Tibial nerve (tissue), 4 donors: ENCODE results near the gene MBL2. TPM values are rescaled to one million over a fixed set of nuclear protein-coding genes. Genes with fewer than 3 reads are reported as not detected.
A peak's percentile ranks its signal among the peaks of the same experiment; 100 is the strongest.

Experiments
- DNase-seq, 2 donors: peaks; one replicate each; pipeline ENCODE4 v3.0.0-alpha.2; 2019; ENCODE audit warnings: low spot score in 2 of 2
- H3K27ac ChIP-seq, 4 donors: fragments of 200-600 bp; sonication (generic) in 3 of 4; one replicate each; pipeline ENCODE4 v1.5.1; 2017 to 2019; ENCODE audit warnings: mild to moderate bottlenecking in 1 of 4
- H3K27me3 ChIP-seq, 2 donors: fragments of 200-600 bp; sonication (generic) in 1 of 2; one replicate each; pipeline versions ENCODE4 v1.5.1 to v1.6.0; 2017 to 2019
- H3K36me3 ChIP-seq, 3 donors: fragments of 200-600 bp; sonication (generic); one replicate each; pipeline ENCODE4 v1.5.1; 2018 to 2019
- H3K4me1 ChIP-seq, 4 donors: fragments of 200-600 bp; sonication (generic) in 3 of 4; one replicate each; pipeline ENCODE4 v1.5.1; 2017 to 2019
- H3K4me3 ChIP-seq, 4 donors: fragments of 200-600 bp; sonication (generic) in 3 of 4; one replicate each; pipeline ENCODE4 v1.5.1; 2017 to 2019; ENCODE audit warnings: mild to moderate bottlenecking in 1 of 4, moderate library complexity in 1 of 4
- H3K9me3 ChIP-seq, 4 donors: fragments of 200-600 bp; sonication (generic) in 3 of 4; one replicate each; pipeline ENCODE4 v1.5.1; 2017 to 2019
- CTCF ChIP-seq, 5 experiments: fragments of 200-600 bp in 3 of 5; fragments of 450-650 bp in 2 of 5; sonication (generic) in 3 of 5; IDR thresholded peaks; one replicate each; pipeline ENCODE4 v1.5.1; 2016 to 2019; ENCODE audit warnings: antibody characterized with exemption in 5 of 5, mild to moderate bottlenecking in 3 of 5, moderate library complexity in 2 of 5
- EP300 ChIP-seq, 2 donors: sonication (generic); formaldehyde crosslinking; IDR thresholded peaks; one replicate each; pipeline ENCODE4 v1.6.1; 2017; ENCODE audit warnings: antibody characterized with exemption in 2 of 2, mild to moderate bottlenecking in 1 of 2
- POLR2A ChIP-seq, 2 donors: fragments of 450-650 bp; IDR thresholded peaks; one replicate each; pipeline ENCODE4 v1.6.1; 2017; ENCODE audit warnings: antibody characterized with exemption in 2 of 2, mild to moderate bottlenecking in 2 of 2, moderate library complexity in 2 of 2
- WGBS, 2 donors: methylation state at CpG; one replicate each; pipeline ENCODE4 v1.1.5; 2018; 5-methylcytosine and 5-hydroxymethylcytosine counted together
- total RNA-seq, 4 donors: library from RNA; depleted of rRNA; stranded (reverse); fragments of >200 nt; gene quantifications; one replicate each; pipeline ENCODE4 v1.1.0, GENCODE V29; 2016

The MBL2 gene
- total RNA-seq, 4 donors from 2014 or later, result 0.21 to 0.22 TPM; not detected in 2

GRCh38 chr10:52774182-52774581 is 1.6 kb upstream of the MBL2 start:
- DNase-seq, result no peak
- 94% methylated on average over 2 of the region's 2 CpGs for WGBS, 2 donors
- H3K27me3 ChIP-seq, result peaks cover 0 to 7% of the 10 kb centered on the region in 2 donors

GRCh38 chr10:52771534-52772445 is 794 bp downstream of the MBL2 start:
- Histone ChIP-seq H3K36me3 (no peaks in the 10 kb centered on the region), H3K4me1 (peaks cover 0 to 5% (median 0%) of the 10 kb centered on the region in 4 donors), H3K4me3 (no peak overlapping the region), H3K27ac (no peak overlapping the region), H3K27me3 (no peaks in the 10 kb centered on the region), H3K9me3 (no peaks in the 10 kb centered on the region)
- DNase-seq, result no peak
- WGBS, 2 donors, result 68 to 74% methylated on average over 8 of the region's 8 CpGs
- TF ChIP-seq POLR2A (IDR thresholded peaks at IDR 0.05) (no peak), CTCF (IDR thresholded peaks at IDR 0.05) (no peak), EP300 (IDR thresholded peaks at IDR 0.05) (no peak)

More at GRCh38 chr10:52774182-52774581, 1.6 kb upstream of the MBL2 start:
- Histone ChIP-seq H3K36me3 (no peaks in the 10 kb centered on the region), H3K27ac (no peak overlapping the region), H3K4me3 (no peak overlapping the region), H3K4me1 (peaks cover 0 to 7% (median 0%) of the 10 kb centered on the region in 4 donors), H3K9me3 (no peaks in the 10 kb centered on the region)
- TF ChIP-seq POLR2A (IDR thresholded peaks at IDR 0.05), result no peak
- no peak for TF ChIP-seq EP300 (IDR thresholded peaks at IDR 0.05)
- TF ChIP-seq CTCF (IDR thresholded peaks at IDR 0.05), result no peak

GRCh38 chr10:52770904-52771303 is 1.7 kb downstream of the MBL2 start:
- H3K27me3 ChIP-seq, result no peaks in the 10 kb centered on the region
- DNase-seq, result no peak
- H3K9me3 ChIP-seq, result no peaks in the 10 kb centered on the region
- H3K36me3 ChIP-seq, result no peaks in the 10 kb centered on the region
- no peak overlapping the region for H3K4me3 ChIP-seq
- 25 to 39% methylated on average over 2 of the region's 2 CpGs for WGBS, 2 donors
- H3K27ac ChIP-seq, result no peak overlapping the region
- TF ChIP-seq CTCF (IDR thresholded peaks at IDR 0.05), result no peak
- TF ChIP-seq POLR2A (IDR thresholded peaks at IDR 0.05), result no peak
- no peak for TF ChIP-seq EP300 (IDR thresholded peaks at IDR 0.05)
- peaks cover 0 to 5% (median 0%) of the 10 kb centered on the region in 4 donors for H3K4me1 ChIP-seq

GRCh38 chr10:52769966-52770365 is 2.6 kb downstream of the MBL2 start:
- Histone ChIP-seq H3K27ac (no peak overlapping the region), H3K27me3 (no peaks in the 10 kb centered on the region), H3K4me1 (peaks cover 0 to 5% (median 0%) of the 10 kb centered on the region in 4 donors), H3K4me3 (no peak overlapping the region), H3K9me3 (no peaks in the 10 kb centered on the region), H3K36me3 (no peaks in the 10 kb centered on the region)
- TF ChIP-seq POLR2A (IDR thresholded peaks at IDR 0.05) (no peak), CTCF (IDR thresholded peaks at IDR 0.05) (no peak), EP300 (IDR thresholded peaks at IDR 0.05) (no peak)
- 91% methylated on average over 2 of the region's 2 CpGs for WGBS, 2 donors
- no peak for DNase-seq

- no peak for DNase-seq
- Histone ChIP-seq H3K4me1 (peaks cover 0 to 5% (median 0%) of the 10 kb centered on the region in 4 donors), H3K27ac (peak overlapping the region in 3 of 4 donors; percentile 42 to 54 (median 47)), H3K4me3 (no peak overlapping the region), H3K36me3 (no peaks in the 10 kb centered on the region), H3K27me3 (no peaks in the 10 kb centered on the region), H3K9me3 (no peaks in the 10 kb centered on the region)
- TF ChIP-seq CTCF (IDR thresholded peaks at IDR 0.05) (no peak), POLR2A (IDR thresholded peaks at IDR 0.05) (no peak), EP300 (IDR thresholded peaks at IDR 0.05) (peak in 1 of 2 donors; percentile 22)
- WGBS, 2 donors, result 31 to 47% methylated on average over 3 of the region's 3 CpGs
These were observed 4.5 kb downstream of the MBL2 start for GRCh38 chr10:52768001-52768532.
